Upper lobe of left lung (tissue), 4 donors: Measurements from ENCODE around the gene MED31.

ENCODE experiments used
- CTCF ChIP-seq, 6 experiments: fragments of 450-650 bp in 4 of 6; fragments of 200-600 bp in 2 of 6; sonication (generic) in 2 of 6; IDR thresholded peaks; one replicate each; pipeline ENCODE4 v1.5.1; 2016 to 2019; ENCODE audit warnings: antibody characterized with exemption in 6 of 6
- EP300 ChIP-seq, 4 donors: sonication (generic); formaldehyde crosslinking; IDR thresholded peaks; one replicate each; pipeline ENCODE4 v1.5.1; 2017; ENCODE audit warnings: antibody characterized with exemption in 4 of 4, control low read depth in 2 of 4
- POLR2A ChIP-seq, 4 donors: fragments of 450-650 bp; IDR thresholded peaks; one replicate each; pipeline ENCODE4 v1.5.1; 2016 to 2017; ENCODE audit warnings: antibody characterized with exemption in 4 of 4, mild to moderate bottlenecking in 2 of 4
- POLR2AphosphoS5 ChIP-seq, 2 donors: sonication (generic); formaldehyde crosslinking; IDR thresholded peaks; one replicate each; pipeline ENCODE4 v1.5.1; 2017; ENCODE audit warnings: antibody characterized with exemption in 2 of 2

- TF ChIP-seq CTCF (IDR thresholded peaks at IDR 0.05) (no peak), POLR2A (IDR thresholded peaks at IDR 0.05) (no peak), POLR2AphosphoS5 (IDR thresholded peaks at IDR 0.05) (no peak), EP300 (IDR thresholded peaks at IDR 0.05) (no peak)
These were observed 34.6 kb upstream of the MED31 start for GRCh38 chr17:6686026-6686425.
